ENCODE results near the gene SENP7. TPM values are rescaled to one million over a fixed set of nuclear protein-coding genes. Genes with fewer than 3 reads are reported as not detected.
"Not testable (repeated sequence)": the region's sequence is repeated elsewhere in the genome, so short reads cannot be mapped to it uniquely, and the experiment has no call there.

SENP7 gene
- total RNA-seq, 2 experiments from 2014 or later = 17.7 to 19.5 TPM

GRCh38 chr3:101542957-101543356 is 29.9 kb upstream of the SENP7 start:
- intact Hi-C loops (cut with micrococcal nuclease; ENCODE audit: unreplicated experiment) = no loop called here

GRCh38 chr3:101536955-101537354 is 23.9 kb upstream of the SENP7 start:
- DNase-seq (ENCODE audit: low spot score); H3K9me2 ChIP-seq (ENCODE audit: insufficient read depth, low read length); H3K4me2 ChIP-seq (ENCODE audit: low read length); H3K36me3 ChIP-seq (ENCODE audit: insufficient read depth, low read length); intact Hi-C loops (cut with micrococcal nuclease; ENCODE audit: unreplicated experiment); H3K4me3 ChIP-seq (ENCODE audit: low read depth, low read length, poor library complexity, severe bottlenecking); CTCF ChIA-PET (ENCODE audit: unreplicated experiment); H4K20me1 ChIP-seq (ENCODE audit: insufficient read depth, low read length); BruUV-seq (replicated peaks); H3K9me3 ChIP-seq (ENCODE audit: low read length); H3K79me2 ChIP-seq (ENCODE audit: insufficient read depth, low read depth, low read length); H3K27ac ChIP-seq (ENCODE audit: low read depth, low read length, poor library complexity, severe bottlenecking); H3K4me1 ChIP-seq (ENCODE audit: insufficient read depth, low read length, poor library complexity, severe bottlenecking); H2AFZ ChIP-seq (ENCODE audit: low read length): not testable (repeated sequence)
- POLR2A ChIA-PET = interaction anchor here (0.7 to 1.5 kb wide), 3 partner anchors 28 to 57 kb away, joined by 3 read pairs; no protein-coding TSS in a partner anchor

More at GRCh38 chr3:101542957-101543356, 29.9 kb upstream of the SENP7 start:
- no peak for DNase-seq (ENCODE audit: low spot score)
- Histone ChIP-seq H4K20me1 (ENCODE audit: insufficient read depth, low read length) (no peaks in the 10 kb centered on the region), H3K9me2 (ENCODE audit: insufficient read depth, low read length) (no peaks in the 10 kb centered on the region), H3K4me3 (ENCODE audit: low read depth, low read length, poor library complexity, severe bottlenecking) (no peak overlapping the region), H3K36me3 (ENCODE audit: insufficient read depth, low read length) (no peaks in the 10 kb centered on the region), H3K79me2 (ENCODE audit: insufficient read depth, low read depth, low read length) (no peaks in the 10 kb centered on the region), H3K4me2 (ENCODE audit: low read length) (no peak overlapping the region), H2AFZ (ENCODE audit: low read length) (no peak overlapping the region), H3K4me1 (ENCODE audit: insufficient read depth, low read length, poor library complexity, severe bottlenecking) (no peaks in the 10 kb centered on the region), H3K27ac (ENCODE audit: low read depth, low read length, poor library complexity, severe bottlenecking) (no peak overlapping the region), H3K9me3 (ENCODE audit: low read length) (no peaks in the 10 kb centered on the region)
- TF ChIP-seq, protein P1, sequence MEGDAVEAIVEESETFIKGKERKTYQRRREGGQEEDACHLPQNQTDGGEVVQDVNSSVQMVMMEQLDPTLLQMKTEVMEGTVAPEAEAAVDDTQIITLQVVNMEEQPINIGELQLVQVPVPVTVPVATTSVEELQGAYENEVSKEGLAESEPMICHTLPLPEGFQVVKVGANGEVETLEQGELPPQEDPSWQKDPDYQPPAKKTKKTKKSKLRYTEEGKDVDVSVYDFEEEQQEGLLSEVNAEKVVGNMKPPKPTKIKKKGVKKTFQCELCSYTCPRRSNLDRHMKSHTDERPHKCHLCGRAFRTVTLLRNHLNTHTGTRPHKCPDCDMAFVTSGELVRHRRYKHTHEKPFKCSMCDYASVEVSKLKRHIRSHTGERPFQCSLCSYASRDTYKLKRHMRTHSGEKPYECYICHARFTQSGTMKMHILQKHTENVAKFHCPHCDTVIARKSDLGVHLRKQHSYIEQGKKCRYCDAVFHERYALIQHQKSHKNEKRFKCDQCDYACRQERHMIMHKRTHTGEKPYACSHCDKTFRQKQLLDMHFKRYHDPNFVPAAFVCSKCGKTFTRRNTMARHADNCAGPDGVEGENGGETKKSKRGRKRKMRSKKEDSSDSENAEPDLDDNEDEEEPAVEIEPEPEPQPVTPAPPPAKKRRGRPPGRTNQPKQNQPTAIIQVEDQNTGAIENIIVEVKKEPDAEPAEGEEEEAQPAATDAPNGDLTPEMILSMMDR (conservative IDR thresholded peaks at IDR 0.05; ENCODE audit: low read length) = no peak
- ChIA-PET POLR2A (interaction anchor here (0.6 to 0.7 kb wide), 2 partner anchors 15 to 105 kb away, joined by 3 to 10 read pairs; no protein-coding TSS in a partner anchor), CTCF (ENCODE audit: unreplicated experiment) (no interaction called here)
- BruUV-seq (replicated peaks) = no TSS peak

- DNase-seq (ENCODE audit: low spot score) = no peak
- H3K27ac ChIP-seq (ENCODE audit: low read depth, low read length, poor library complexity, severe bottlenecking) = no peak overlapping the region
- H3K79me2 ChIP-seq (ENCODE audit: insufficient read depth, low read depth, low read length) = no peaks in the 10 kb centered on the region
- no peaks in the 10 kb centered on the region for H3K4me1 ChIP-seq (ENCODE audit: insufficient read depth, low read length, poor library complexity, severe bottlenecking)
- intact Hi-C loops (cut with micrococcal nuclease; ENCODE audit: unreplicated experiment) = no loop called here
- BruUV-seq (replicated peaks) = no TSS peak
- H2AFZ ChIP-seq (ENCODE audit: low read length) = no peak overlapping the region
- no peaks in the 10 kb centered on the region for H3K9me2 ChIP-seq (ENCODE audit: insufficient read depth, low read length)
- POLR2A ChIA-PET = interaction anchor here (0.6 to 1.5 kb wide), 3 partner anchors 19 to 327 kb away, joined by 3 read pairs; no protein-coding TSS in a partner anchor
- TF ChIP-seq, protein P1 (conservative IDR thresholded peaks at IDR 0.05; ENCODE audit: low read length) = no peak
- TF ChIP-seq EZH2phosphoT487 (IDR thresholded peaks at IDR 0.05; ENCODE audit: borderline replicate concordance, low read depth, low read length) = no peak
- no peaks in the 10 kb centered on the region for H3K9me3 ChIP-seq (ENCODE audit: low read length)
- no peak overlapping the region for H3K4me3 ChIP-seq (ENCODE audit: low read depth, low read length, poor library complexity, severe bottlenecking)
- H4K20me1 ChIP-seq (ENCODE audit: insufficient read depth, low read length) = no peaks in the 10 kb centered on the region
- CTCF ChIA-PET (ENCODE audit: unreplicated experiment) = no interaction called here
- H3K36me3 ChIP-seq (ENCODE audit: insufficient read depth, low read length) = no peaks in the 10 kb centered on the region
- H3K4me2 ChIP-seq (ENCODE audit: low read length) = no peak overlapping the region
Observed at GRCh38 chr3:101536266-101536665, 23.3 kb upstream of the SENP7 start.
